ENCODE results near the gene RAD51B.

GRCh38 chr14:68020493-68020892 is 200.9 kb downstream of the RAD51B start:
- TF ChIP-seq POLR2A (IDR thresholded peaks at IDR 0.05; ENCODE audit: low read depth, low read length) (no peak), POLR2AphosphoS5 (IDR thresholded peaks at IDR 0.05; ENCODE audit: low read depth, low read length) (no peak), TAF1 (IDR thresholded peaks at IDR 0.05; ENCODE audit: low read depth, low read length) (no peak)

Measured in GM12891 (cell line).